CD4-positive, alpha-beta T cell treated with Interferon gamma for 1 hour (primary cell): ENCODE data around the gene MYL1.

Source experiments
- DNase-seq: peaks from one replicate; pipeline ENCODE4 v3.0.0-alpha.2; 2020

The MYL1 gene

DNA sequence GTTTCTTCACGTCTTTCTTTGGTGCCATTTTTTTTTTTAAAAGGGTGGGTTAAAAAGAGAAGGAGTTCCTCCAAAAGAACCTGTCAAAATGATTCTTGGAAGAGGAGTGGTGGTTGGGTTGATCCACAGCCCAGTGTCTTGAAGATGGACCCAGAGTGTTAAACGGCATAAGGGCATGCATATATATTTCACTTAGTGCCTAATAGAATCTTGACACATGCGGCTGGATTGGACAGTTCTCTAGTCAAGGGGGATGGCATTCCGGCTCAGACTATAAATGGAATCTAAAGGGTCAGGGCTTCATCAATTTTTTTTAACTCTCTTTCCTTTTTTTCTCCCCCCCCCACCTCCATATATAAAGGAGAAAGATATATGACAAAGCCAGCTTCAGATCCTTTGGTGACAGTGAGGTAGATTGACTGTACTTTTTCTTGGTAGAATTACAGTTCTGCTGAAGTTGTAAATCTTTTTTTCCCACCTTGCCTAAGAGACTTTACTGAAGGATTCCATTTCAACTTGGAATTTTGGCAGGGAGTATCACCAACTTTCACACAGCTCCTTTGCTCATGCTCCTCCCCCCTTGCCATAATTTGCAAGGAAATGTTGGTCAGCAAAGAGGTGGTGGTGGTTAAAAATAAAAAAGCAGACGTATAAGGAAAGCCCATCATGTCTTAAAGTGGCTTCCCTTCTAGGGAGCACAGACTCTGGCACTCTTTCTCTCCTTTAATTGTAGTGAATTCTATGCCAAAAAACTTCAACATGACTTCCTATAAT, at the start of gene MYL1:
Gene MYL1, minus strand, starts transcription at position 160 of the 774 bp plus-strand sequence. Its CDS starts 132 bp downstream, at position 28.
- no peak for DNase-seq

DNA sequence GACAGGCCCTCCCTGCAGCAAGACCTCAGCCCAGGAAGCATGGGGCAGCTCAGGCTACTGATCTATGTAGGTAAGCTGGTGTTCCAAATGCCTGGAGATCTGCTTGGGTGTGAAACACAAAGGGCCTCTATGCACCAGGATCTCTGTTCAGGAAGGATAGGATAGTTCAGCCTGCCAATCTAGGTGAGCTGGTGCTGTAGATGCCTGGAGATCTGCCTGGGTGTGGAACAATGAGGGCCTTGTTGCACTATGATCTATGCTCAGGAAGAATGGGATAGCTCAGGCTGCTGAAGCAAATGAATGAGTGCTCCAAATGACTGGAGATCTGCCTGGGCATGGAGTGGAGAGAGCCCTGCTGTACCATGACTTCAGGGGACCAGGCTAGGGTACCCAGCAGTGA, 48.9 kb upstream of the MYL1 start:
- no peak for DNase-seq

GRCh38 chr2:210363261-210363660, 48.3 kb upstream of the MYL1 start:
- DNase-seq, result no peak

- no peak for DNase-seq
These were observed 45.4 kb upstream of the MYL1 start for GRCh38 chr2:210360412-210360811.

- DNase-seq, result no peak
These were observed 42.0 kb upstream of the MYL1 start for GRCh38 chr2:210356944-210357343.

DNA sequence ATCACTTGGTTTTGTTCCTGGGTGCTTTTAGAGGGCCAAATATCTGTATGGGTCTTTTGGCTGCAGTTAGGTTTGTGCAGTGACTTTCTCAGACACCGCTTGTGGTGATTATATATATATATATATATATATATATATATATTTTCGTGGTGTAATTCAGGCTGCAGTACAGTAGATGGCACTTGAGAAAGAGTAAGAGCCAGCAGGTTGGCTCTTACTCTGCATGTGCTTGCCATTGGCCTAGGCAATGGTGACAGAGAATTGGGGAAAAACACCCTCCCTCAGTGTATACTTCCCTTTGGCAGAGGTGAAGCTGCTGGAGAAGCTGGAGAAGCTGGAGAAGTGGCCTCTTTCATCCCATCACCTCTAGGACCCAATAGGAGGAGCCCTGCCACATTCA, 22.2 kb upstream of the MYL1 start:
- no peak for DNase-seq

DNA sequence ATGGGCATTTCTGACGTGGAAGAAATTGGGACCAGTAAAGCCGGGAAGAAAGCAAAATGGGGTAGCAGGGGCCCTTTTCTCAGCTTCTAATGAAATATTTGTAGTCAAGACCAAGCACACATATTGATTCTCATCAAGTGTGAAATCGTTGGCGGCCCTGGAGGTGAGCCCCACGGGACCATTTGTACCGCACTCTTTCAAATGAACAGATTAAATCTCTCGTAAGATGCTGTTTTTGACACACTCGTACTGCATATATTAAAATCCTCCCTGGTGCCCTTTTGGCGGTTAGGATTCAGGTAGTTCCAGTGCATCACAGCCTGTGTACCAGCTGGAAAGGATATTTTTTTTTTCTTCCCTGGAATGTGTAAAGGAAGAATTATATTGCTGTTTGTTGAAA, 9.9 kb upstream of the MYL1 start:
- DNase-seq, result no peak

DNA sequence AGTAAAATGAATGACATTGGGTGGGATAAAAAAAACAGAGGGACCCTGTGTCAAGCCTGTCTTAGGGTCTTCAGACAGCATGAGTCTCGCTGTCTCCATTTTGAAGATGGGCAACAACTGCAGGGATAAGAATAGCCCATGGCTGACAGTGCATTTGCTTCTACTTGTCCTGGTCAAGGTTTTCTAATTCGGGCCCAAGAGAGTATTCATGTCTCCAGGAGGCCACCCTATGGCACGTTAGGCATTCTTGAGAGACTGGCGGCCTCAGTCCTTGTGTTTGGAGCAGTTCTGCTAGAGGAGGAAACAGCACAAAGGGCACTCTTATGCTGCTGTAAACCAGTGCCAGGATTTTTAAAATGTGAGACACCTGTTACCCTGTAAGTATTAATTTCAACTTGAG, 9.5 kb upstream of the MYL1 start:
- DNase-seq, result no peak

- no peak for DNase-seq
These were observed 8.0 kb upstream of the MYL1 start for GRCh38 chr2:210323003-210323402.

DNA sequence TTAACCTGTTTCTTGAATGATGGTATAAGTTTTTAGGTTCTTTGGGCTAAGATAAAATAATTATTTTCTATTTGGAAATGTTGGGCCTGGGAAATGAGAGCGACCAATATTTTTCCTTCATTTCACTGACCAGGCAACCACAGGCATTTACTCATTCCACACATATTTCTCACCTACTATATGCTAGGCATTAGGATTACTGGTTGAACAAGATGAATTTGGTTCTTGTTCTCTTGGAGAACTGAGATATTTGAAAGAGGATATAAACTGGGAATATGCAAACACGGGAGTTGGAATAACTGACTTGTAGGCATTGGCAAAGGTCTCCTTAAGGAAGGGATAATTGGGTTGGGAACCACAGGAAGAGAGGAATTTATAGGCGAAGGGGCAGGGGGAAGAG, 3.9 kb upstream of the MYL1 start:
- no peak for DNase-seq

DNA sequence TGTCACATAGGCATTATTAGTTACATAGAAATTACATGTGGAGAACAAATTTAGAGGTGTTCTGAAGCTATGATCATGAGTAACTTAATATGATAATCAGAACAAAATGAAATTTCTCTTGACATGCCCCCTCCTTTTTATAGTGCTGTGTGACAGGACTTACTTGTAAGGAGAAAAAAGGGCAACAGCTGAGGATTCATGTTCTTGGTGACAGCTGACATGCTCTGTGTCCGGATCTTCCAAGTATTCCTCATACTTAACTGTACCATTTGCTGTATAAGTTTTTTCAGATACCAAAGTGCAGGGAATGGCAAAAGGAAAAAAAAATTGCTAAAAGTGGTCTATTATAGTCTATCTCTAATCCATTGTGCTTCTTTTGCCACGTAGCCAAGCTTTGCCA, 3.5 kb upstream of the MYL1 start:
- no peak for DNase-seq

DNA sequence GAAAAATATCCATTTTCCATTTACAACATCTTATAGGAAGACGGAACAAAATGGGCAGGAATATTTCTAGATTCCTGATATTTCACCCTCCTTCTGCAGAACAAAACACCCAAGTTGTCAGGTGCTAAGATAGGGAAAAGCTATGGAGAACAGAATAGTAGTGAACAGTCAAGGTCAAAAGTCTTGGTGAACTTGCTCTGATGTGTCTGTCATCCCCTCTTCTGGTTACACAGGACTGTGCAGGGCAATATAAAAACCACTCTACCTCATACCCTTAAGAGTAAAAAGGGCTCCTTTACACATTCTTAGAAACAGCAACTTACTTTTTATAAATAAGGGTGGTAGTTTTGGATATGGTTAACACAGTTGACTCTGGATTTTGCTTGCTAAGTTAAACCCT, 4.4 kb downstream of the MYL1 start:
- no peak for DNase-seq

GRCh38 chr2:210309548-210310233, 5.3 kb downstream of the MYL1 start:
- no peak for DNase-seq

GRCh38 chr2:210303498-210303897, 11.5 kb downstream of the MYL1 start:
- no peak for DNase-seq

GRCh38 chr2:210302326-210302725, 12.6 kb downstream of the MYL1 start:
- no peak for DNase-seq

DNA sequence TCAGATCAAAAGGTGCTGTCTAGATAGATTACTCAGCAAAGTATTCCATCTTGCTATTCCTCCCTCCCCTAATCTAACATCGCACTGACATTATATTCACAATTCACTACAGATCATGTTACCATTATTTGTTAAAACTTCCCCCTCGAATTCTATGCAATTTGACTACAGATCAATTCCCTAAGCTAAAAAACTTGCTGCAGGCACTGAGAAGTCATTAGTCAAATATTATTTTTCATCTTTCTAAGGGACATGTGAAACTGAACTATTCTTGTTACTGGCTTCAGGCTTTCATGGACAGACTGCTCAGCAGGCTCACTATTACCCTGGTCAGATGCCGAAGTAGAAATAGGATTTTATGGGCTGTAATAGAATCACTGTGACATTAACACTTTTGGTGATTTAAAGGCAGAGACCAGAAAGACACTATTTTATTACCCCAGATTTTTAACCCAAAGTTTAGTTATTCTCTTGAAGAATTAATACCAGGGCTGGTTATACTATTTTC, 15.1 kb downstream of the MYL1 start:
- no peak for DNase-seq

- DNase-seq, result no peak
These were observed 26.6 kb downstream of the MYL1 start for GRCh38 chr2:210288408-210288807.

- DNase-seq, result no peak
These were observed 27.7 kb downstream of the MYL1 start for GRCh38 chr2:210287301-210287700.

DNA sequence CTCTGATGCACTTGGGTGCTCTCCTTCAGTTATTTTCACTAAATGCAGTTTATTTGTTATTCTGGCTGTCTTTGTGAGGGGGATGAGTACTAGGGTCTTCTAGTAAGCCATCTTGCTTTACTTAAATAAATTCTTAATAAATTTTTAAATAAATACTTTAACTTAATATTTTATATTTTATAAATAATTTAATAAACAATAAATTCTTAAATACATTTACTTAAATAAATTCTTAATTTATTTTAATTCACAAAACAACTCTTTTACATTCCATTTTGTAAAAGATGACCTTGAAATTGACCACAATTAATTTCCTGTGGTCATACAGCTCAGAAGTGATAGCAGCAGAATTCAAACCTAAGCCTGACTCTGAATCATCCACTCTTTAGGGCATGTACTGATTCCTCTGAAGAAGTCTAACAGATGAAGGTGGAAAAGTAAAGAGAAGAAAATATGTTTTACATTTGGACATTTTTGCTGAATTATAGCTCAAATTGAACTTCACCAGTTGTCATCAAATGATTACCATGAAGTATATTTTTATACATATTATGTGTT, 28.8 kb downstream of the MYL1 start:
- no peak for DNase-seq

GRCh38 chr2:210277133-210277532, 37.8 kb downstream of the MYL1 start:
- no peak for DNase-seq

DNA sequence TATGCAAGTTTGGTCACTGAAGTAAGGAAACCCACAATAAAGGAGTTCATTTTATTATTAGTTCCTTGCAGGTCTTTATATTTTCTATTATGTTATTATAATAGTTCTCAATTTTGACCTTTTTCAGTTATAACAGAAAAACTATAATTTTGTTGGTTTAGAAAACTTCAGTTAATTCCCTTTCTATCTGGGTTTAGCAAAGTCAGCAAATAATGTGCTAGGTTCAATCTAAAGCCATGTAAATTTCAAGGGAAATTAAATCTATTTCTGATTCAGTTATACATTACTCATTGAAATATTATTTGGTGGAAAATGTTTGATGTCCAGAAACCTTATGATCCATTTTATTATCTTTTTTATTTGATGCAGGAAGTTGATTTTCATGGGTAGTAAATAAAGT, 43.7 kb downstream of the MYL1 start:
- DNase-seq, result no peak

DNA sequence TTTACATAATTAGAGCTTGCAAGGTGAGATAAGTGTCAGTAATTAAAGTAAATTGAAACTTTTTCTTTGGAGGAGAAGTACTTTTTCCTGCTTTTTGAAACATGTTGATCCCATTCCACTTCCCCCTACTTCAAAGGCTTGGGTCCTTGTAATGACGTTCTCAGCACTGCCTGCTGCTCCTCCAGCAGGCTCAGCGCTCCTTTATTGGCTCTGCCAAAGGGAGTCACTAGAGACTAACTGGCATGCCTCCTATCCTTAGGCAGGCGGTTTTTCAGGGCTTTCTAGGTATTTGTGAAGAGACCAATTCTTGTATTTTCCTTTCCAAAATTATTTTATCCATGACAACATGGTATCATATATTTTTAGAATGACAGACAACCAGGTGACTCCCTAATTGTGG, 45.8 kb downstream of the MYL1 start:
- no peak for DNase-seq

- no peak for DNase-seq
These were observed 46.7 kb downstream of the MYL1 start for GRCh38 chr2:210268281-210268680.

DNA sequence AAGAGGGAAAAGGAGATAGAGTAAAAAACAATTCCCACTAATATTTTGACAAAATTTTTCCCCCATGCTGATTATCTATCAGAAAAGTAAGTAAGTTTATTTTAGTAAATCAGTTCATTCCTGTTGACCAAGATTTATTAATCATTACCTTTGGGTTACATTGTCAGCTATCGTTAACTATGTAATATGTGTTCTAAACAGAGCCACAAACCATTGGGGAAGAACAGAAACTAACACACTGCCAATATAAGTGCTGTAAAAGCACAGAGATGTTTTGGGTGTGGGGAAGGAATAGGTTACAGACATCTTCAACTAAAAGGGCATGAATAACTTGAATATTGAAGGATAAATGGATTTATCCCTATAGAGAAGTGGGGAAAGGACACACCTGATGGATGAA, 47.3 kb downstream of the MYL1 start:
- DNase-seq, result no peak
